DND-41 (cell line): Measurements from ENCODE around the gene UPK3BL1.
"Not testable (repeated sequence)": the region's sequence is repeated elsewhere in the genome, so short reads cannot be mapped to it uniquely, and the experiment has no call there.

Source experiments
- EZH2 ChIP-seq: IDR thresholded peaks from 3 replicates; pipeline ENCODE4 v1.6.1; 2012; ENCODE audit warnings: borderline replicate concordance, low read depth, mild to moderate bottlenecking, moderate library complexity, low read length, inconsistent platforms; ENCODE audit not compliant: severe bottlenecking
- TF ChIP-seq, protein P1 (sequence below): IDR thresholded peaks from 2 replicates; pipeline ENCODE4 v1.5.1; 2012; ENCODE audit warnings: borderline replicate concordance, low read length, moderate library complexity, mild to moderate bottlenecking; ENCODE audit not compliant: poor library complexity, severe bottlenecking; ENCODE audit errors: extremely low read depth

DNA sequence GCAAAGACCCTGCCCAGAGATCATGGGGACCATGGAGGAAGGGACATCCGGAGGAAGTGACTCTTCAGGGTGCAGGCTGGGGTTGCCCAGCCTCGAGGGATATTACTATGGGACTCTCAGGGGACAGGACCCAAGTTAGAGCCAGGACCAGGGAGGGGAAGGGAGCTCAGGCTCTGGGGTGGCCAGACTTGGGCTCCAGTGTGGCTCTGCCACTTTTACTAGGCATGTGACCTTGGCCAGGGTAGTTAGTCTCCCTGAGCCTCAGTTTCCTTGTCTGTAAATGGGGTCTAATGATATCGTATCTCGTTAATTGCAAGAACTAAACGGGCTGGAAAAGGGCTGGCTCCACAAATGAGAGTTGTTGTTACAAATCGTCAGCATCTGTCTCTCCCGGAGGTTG, 32.1 kb downstream of the UPK3BL1 start:
- TF ChIP-seq, protein P1, sequence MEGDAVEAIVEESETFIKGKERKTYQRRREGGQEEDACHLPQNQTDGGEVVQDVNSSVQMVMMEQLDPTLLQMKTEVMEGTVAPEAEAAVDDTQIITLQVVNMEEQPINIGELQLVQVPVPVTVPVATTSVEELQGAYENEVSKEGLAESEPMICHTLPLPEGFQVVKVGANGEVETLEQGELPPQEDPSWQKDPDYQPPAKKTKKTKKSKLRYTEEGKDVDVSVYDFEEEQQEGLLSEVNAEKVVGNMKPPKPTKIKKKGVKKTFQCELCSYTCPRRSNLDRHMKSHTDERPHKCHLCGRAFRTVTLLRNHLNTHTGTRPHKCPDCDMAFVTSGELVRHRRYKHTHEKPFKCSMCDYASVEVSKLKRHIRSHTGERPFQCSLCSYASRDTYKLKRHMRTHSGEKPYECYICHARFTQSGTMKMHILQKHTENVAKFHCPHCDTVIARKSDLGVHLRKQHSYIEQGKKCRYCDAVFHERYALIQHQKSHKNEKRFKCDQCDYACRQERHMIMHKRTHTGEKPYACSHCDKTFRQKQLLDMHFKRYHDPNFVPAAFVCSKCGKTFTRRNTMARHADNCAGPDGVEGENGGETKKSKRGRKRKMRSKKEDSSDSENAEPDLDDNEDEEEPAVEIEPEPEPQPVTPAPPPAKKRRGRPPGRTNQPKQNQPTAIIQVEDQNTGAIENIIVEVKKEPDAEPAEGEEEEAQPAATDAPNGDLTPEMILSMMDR = not testable (repeated sequence)
- TF ChIP-seq EZH2 = not testable (repeated sequence)
